GM12872 (cell line): Measurements from ENCODE around the gene CCDC93.

ENCODE experiments used
- CTCF ChIP-seq: IDR thresholded peaks from 3 replicates; pipeline ENCODE4 v1.5.1; 2011; ENCODE audit warnings: low read depth, mild to moderate bottlenecking, low read length, moderate library complexity; ENCODE audit not compliant: insufficient read depth

CCDC93 gene

DNA sequence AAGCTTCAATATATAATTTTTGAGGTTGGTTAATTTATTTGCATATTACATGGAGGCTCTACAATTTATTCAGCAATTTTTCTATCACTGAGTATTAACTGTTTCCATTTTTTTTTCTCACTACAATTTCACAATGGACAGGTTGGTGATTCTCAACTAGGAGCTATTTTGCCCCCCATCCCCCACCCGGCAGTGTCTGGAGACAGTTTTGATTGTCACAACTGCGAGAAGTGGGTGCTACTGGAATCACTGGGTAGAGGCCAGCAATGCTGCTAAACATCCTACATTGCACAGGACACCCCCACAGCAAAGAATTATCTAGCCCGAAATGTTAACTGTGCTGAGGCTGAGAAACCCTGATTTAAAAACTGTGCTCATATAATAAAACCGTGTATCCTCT lies 82.6 kb downstream of the CCDC93 start:
- TF ChIP-seq CTCF: no peak

GRCh38 chr2:117930775-117931174 lies 83.1 kb downstream of the CCDC93 start:
- no peak for TF ChIP-seq CTCF

DNA sequence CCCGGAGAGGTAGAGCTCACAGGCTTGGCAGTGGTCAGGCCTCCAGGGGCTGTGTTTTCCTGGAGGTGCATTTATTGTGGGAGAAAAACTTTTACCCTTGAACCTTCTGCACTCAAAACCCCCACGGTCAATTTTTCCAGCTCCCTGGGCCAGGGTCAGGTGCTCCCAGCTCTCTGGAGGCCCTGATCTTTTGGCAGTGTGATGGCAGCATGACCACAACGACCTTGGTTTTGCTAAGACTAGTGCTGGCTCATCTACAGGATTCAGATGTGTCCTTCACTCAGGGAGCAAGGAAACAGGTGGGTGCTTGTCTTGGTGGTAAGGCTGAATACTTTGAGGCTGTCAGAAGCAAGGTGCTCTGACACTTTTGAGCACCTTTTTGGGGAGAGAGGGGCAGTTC lies 92.3 kb downstream of the CCDC93 start:
- TF ChIP-seq CTCF: no peak

DNA sequence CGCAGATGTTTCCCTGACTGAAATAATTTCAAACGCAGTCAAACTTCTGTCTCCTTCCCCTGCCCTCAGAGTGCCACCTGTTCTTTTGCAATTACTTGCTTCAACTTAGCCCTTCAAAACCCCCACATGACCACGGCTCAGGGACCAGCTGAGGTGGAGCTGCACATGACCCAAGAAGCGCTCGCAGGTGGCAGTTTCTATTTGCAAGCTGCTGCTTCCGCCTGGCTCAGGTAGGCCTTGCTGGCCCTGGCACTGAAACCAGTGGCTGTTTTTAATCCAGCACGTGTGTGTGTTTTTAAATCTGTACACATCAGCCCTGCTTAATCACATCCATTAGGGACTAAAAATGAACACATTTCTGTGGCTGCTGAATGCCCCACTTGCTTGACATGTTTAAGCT lies 95.3 kb downstream of the CCDC93 start:
- no peak for TF ChIP-seq CTCF

GRCh38 chr2:117917223-117917917 lies 96.5 kb downstream of the CCDC93 start:
- 0 out of 3 replicates have a peak, but pooled peaks have one; percentile 4 for TF ChIP-seq CTCF

DNA sequence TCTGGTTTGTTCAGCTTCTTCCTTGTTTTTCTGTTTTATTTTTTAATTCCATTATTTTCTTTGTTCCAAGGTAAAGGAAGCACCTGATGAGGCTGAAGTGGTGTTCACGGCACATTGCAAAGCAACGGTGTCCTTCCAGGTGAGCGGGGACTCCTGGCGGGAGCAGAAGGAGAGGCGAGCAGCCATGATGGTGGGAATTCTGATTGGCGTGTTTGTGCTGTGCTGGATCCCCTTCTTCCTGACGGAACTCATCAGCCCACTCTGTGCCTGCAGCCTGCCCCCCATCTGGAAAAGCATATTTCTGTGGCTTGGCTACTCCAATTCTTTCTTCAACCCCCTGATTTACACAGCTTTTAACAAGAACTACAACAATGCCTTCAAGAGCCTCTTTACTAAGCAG lies 110.9 kb downstream of the CCDC93 start:
- no peak for TF ChIP-seq CTCF

- no peak for TF ChIP-seq CTCF
These were observed 125.0 kb downstream of the CCDC93 start for GRCh38 chr2:117888897-117889296.
